Bronchial epithelial cell (primary cell): ENCODE measurements around the gene SCAP. TPM values are rescaled to one million over a fixed set of nuclear protein-coding genes. Genes with fewer than 3 reads are reported as not detected.

Experiments used
- DNase-seq: peaks from one replicate; pipeline ENCODE4 v3.0.0-alpha.2; 2010; ENCODE audit warnings: low read depth
- FAIRE-seq: peaks from 2 replicates; lab custom pipeline; 2011; peaks lifted over from hg19 to GRCh38; lab: Jason Lieb, UNC
- H3K27me3 ChIP-seq: 2 replicates; pipeline ENCODE4 v1.5.1; 2011; ENCODE audit warnings: low read length; ENCODE audit not compliant: control insufficient read depth, insufficient read depth
- H3K36me3 ChIP-seq: 2 replicates; pipeline ENCODE4 v1.5.1; 2011; ENCODE audit warnings: low read length; ENCODE audit not compliant: control insufficient read depth, insufficient read depth
- H3K4me3 ChIP-seq: 2 replicates; pipeline ENCODE4 v1.5.1; 2011; ENCODE audit warnings: mild to moderate bottlenecking, low read depth, low read length, control low read depth
- total RNA-seq: library from RNA; depleted of rRNA; stranded (reverse); fragments of >200 nt; gene quantifications from 2 replicates; pipeline ENCODE4 v1.2.1, GENCODE V29; 2014
- TF ChIP-seq, protein P1 (sequence below): IDR thresholded peaks from 2 replicates; pipeline ENCODE4 v1.5.1; 2011; ENCODE audit warnings: mild to moderate bottlenecking, moderate library complexity, low read length, control low read depth, inconsistent platforms; ENCODE audit not compliant: insufficient read depth, severe bottlenecking

SCAP gene
- total RNA-seq, 1 donor from 2014 or later = 55.0 TPM

- Histone ChIP-seq H3K27me3 (no peaks in the 10 kb centered on the region), H3K4me3 (peak overlapping the region; percentile 2), H3K36me3 (peaks cover 11% of the 10 kb centered on the region)
- TF ChIP-seq, protein P1, sequence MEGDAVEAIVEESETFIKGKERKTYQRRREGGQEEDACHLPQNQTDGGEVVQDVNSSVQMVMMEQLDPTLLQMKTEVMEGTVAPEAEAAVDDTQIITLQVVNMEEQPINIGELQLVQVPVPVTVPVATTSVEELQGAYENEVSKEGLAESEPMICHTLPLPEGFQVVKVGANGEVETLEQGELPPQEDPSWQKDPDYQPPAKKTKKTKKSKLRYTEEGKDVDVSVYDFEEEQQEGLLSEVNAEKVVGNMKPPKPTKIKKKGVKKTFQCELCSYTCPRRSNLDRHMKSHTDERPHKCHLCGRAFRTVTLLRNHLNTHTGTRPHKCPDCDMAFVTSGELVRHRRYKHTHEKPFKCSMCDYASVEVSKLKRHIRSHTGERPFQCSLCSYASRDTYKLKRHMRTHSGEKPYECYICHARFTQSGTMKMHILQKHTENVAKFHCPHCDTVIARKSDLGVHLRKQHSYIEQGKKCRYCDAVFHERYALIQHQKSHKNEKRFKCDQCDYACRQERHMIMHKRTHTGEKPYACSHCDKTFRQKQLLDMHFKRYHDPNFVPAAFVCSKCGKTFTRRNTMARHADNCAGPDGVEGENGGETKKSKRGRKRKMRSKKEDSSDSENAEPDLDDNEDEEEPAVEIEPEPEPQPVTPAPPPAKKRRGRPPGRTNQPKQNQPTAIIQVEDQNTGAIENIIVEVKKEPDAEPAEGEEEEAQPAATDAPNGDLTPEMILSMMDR = no peak
- DNase-seq (peak; percentile 96), FAIRE-seq (peak; percentile 18)
Observed at GRCh38 chr3:47444103-47444502, 31.6 kb downstream of the SCAP start.

DNA sequence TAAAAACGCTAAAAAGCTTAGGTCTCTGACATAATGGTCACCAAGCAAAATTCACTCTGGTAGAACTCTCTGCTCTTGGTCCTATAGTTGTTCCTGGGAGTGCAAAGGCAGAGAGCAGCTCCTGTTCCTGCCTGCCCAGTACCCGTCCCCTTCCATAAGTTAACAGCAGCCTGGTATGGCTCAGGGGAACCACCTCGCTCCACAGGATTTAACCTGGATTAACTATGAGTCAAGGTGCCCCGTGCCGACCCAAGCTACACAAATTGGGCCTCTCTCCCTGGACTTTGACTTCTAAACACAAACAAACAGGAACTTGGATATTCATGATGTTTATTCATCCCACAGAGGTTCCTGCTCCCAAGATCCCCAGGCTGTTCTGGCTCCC lies 32.1 kb downstream of the SCAP start:
- peak overlapping the region; percentile 2 for H3K4me3 ChIP-seq
- peaks cover 13% of the 10 kb centered on the region for H3K36me3 ChIP-seq
- FAIRE-seq (no peak), DNase-seq (peak; percentile 83)
- H3K27me3 ChIP-seq = no peaks in the 10 kb centered on the region
- TF ChIP-seq, protein P1 = no peak

DNA sequence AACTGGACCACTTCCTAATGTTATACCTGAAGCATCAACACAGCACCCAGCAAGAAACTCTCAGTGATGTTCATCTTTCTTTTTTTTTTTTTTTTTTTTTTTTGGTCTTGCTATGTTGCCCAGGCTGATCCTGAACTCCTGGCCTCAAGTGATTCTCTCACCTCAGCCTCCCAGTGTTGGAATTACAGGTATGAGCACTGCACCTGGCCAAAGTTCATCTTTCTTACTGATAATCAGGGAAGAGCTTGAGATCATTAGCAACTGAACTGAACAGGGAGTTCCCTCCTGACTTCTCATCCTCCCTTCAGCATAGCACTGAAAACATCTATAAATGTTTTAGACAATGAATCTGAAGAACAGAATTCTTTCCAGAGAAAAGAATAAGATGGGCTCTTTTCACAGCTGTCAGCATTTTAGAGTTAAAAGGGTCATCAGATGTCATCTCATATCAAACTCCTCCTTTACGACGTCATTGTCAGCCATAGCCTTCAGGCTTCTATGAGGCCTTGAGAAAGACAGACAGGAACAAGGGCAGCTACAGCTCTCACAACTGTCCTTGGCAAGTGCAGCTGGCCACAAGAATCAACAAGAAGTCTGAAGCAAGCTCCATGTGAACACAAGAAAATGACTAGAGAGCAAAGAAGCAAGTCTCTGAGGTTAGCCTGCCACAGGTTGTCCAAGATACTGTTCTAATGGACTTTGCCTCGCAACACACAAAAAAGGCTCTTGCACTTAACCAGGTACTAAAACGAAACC lies 33.8 kb downstream of the SCAP start:
- Histone ChIP-seq H3K4me3 (no peak overlapping the region), H3K36me3 (peaks cover 14% of the 10 kb centered on the region), H3K27me3 (no peaks in the 10 kb centered on the region)
- DNase-seq = no peak
- FAIRE-seq = no peak
- TF ChIP-seq, protein P1 = no peak

DNA sequence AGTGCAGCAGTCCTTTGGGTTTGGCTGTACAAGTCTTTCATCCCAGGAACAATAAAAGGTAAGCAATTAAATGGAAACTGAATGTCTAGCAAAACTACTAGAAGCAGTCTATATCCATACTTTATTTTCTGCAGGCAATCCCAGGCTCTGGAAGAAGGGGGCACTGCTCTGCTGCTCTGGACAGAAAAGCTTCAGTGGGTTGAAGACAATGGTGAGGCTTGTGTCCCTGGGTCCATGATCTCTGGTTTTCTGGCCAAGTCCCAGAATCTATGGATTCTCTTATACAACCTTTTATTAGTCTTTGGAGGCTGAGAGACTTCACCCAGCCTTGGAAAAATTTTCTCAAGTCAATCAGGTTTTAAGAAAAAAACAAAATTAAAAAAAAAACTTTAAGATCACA lies 35.6 kb downstream of the SCAP start:
- no peak for FAIRE-seq
- Histone ChIP-seq H3K4me3 (no peak overlapping the region), H3K36me3 (peaks cover 14% of the 10 kb centered on the region), H3K27me3 (no peaks in the 10 kb centered on the region)
- TF ChIP-seq, protein P1 = peak; percentile 41
- DNase-seq = peak; percentile 15

DNA sequence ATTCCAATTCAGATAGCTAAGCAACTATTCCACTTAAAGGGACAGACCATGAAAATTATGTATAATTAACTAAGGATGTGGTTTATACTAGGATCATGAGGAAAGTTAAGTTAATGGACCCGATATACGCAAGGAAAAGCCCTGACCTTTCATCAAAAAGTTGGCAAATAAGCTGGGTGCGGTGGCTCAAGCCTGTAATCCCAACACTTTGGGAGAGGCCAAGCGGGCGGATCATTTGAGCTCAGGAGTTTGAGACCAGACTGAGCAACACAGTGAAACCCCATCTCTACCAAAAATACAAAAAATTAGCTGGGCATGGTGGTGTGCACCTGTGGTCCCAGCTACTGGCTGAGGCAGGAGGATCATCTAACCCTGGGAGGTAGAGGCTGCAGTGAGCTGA lies 39.6 kb downstream of the SCAP start:
- Histone ChIP-seq H3K27me3 (no peaks in the 10 kb centered on the region), H3K36me3 (peaks cover 20% of the 10 kb centered on the region), H3K4me3 (no peak overlapping the region)
- no peak for DNase-seq
- FAIRE-seq = no peak
- TF ChIP-seq, protein P1 = no peak
